Erythroblast (primary cell): ENCODE data around the gene SCN10A.

ENCODE experiments used
- GATA1 ChIP-seq: IDR thresholded peaks from 2 replicates; pipeline ENCODE4 v1.6.1; 2011; ENCODE audit warnings: low read depth, mild to moderate bottlenecking, control low read depth, low read length, moderate library complexity
- POLR2A ChIP-seq: IDR thresholded peaks from 2 replicates; pipeline ENCODE4 v1.6.1; 2011; ENCODE audit warnings: mild to moderate bottlenecking, low read length

DNA sequence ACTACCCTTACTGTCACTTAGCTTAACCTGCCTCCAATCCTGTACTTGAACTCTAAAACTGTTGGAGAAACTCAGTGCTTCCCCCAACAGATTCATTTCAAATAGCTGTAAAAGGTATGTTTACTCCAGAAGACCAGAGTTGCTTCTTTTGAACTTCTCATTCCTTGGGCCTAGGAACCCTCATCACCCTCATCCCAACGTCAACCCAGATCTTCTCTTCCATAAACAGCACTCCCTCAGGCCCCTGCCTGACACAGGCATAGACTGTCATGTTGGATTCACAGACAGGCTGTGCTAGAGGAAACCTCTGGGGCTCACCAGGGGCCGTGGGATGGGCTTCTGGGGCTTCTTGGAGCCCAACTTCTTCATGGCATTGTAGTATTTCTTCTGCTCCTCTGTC, 109.1 kb downstream of the SCN10A start:
- no peak for TF ChIP-seq POLR2A
- TF ChIP-seq GATA1, result no peak
